ENCODE measurements around the gene PSMG2.
A peak's percentile ranks its signal among the peaks of the same experiment; 100 is the strongest.

PSMG2 gene, protein sequence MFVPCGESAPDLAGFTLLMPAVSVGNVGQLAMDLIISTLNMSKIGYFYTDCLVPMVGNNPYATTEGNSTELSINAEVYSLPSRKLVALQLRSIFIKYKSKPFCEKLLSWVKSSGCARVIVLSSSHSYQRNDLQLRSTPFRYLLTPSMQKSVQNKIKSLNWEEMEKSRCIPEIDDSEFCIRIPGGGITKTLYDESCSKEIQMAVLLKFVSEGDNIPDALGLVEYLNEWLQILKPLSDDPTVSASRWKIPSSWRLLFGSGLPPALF

GRCh38 chr18:12702221-12703095, at the start of gene PSMG2, which contains the start of gene CEP76:
Gene PSMG2, plus strand, starts transcription at chr18:12703042. Its CDS starts 66 bp downstream, at chr18:12703108.
Gene CEP76, minus strand, starts transcription at chr18:12702723. Its CDS starts 175 bp downstream, at chr18:12702548.
- Histone ChIP-seq H3K36me3 (peaks cover 52% of the 10 kb centered on the region), H3K27ac (peak within 1 kb of the TSS; percentile 99), H3K27me3 (ENCODE audit: insufficient read depth, low read depth, severe bottlenecking) (no peaks in the 10 kb centered on the region), H3K9me3 (ENCODE audit: severe bottlenecking) (no peaks in the 10 kb centered on the region), H3K4me3 (ENCODE audit: low read depth, low read length) (peak within 1 kb of the TSS; percentile 99)
- peak; percentile 90 for DNase-seq
- TF ChIP-seq, protein P1, sequence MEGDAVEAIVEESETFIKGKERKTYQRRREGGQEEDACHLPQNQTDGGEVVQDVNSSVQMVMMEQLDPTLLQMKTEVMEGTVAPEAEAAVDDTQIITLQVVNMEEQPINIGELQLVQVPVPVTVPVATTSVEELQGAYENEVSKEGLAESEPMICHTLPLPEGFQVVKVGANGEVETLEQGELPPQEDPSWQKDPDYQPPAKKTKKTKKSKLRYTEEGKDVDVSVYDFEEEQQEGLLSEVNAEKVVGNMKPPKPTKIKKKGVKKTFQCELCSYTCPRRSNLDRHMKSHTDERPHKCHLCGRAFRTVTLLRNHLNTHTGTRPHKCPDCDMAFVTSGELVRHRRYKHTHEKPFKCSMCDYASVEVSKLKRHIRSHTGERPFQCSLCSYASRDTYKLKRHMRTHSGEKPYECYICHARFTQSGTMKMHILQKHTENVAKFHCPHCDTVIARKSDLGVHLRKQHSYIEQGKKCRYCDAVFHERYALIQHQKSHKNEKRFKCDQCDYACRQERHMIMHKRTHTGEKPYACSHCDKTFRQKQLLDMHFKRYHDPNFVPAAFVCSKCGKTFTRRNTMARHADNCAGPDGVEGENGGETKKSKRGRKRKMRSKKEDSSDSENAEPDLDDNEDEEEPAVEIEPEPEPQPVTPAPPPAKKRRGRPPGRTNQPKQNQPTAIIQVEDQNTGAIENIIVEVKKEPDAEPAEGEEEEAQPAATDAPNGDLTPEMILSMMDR (IDR thresholded peaks at IDR 0.05; ENCODE audit: low read depth, low read length): no peak

- no peaks in the 10 kb centered on the region for H3K27me3 ChIP-seq (ENCODE audit: insufficient read depth, low read depth, severe bottlenecking)
- H3K27ac ChIP-seq: no peak overlapping the region
- DNase-seq: no peak
- no peak overlapping the region for H3K4me3 ChIP-seq (ENCODE audit: low read depth, low read length)
- TF ChIP-seq, protein P1 (IDR thresholded peaks at IDR 0.05; ENCODE audit: low read depth, low read length): no peak
- no peaks in the 10 kb centered on the region for H3K9me3 ChIP-seq (ENCODE audit: severe bottlenecking)
- H3K36me3 ChIP-seq: no peaks in the 10 kb centered on the region
Measured at GRCh38 chr18:12654971-12655370, 47.9 kb upstream of the PSMG2 start.

- H3K9me3 ChIP-seq (ENCODE audit: severe bottlenecking): no peaks in the 10 kb centered on the region
- TF ChIP-seq, protein P1 (IDR thresholded peaks at IDR 0.05; ENCODE audit: low read depth, low read length): no peak
- peak overlapping the region; percentile 86 for H3K27ac ChIP-seq
- no peaks in the 10 kb centered on the region for H3K27me3 ChIP-seq (ENCODE audit: insufficient read depth, low read depth, severe bottlenecking)
- H3K4me3 ChIP-seq (ENCODE audit: low read depth, low read length): peak overlapping the region; percentile 91
- DNase-seq: no peak
- H3K36me3 ChIP-seq: no peaks in the 10 kb centered on the region
Measured at GRCh38 chr18:12656605-12656937, 46.3 kb upstream of the PSMG2 start.

- TF ChIP-seq, protein P1 (IDR thresholded peaks at IDR 0.05; ENCODE audit: low read depth, low read length): no peak
- Histone ChIP-seq H3K4me3 (ENCODE audit: low read depth, low read length) (peak overlapping the region; percentile 91), H3K27ac (peak overlapping the region; percentile 86), H3K9me3 (ENCODE audit: severe bottlenecking) (no peaks in the 10 kb centered on the region), H3K36me3 (no peaks in the 10 kb centered on the region), H3K27me3 (ENCODE audit: insufficient read depth, low read depth, severe bottlenecking) (no peaks in the 10 kb centered on the region)
- peak; percentile 46 for DNase-seq
Measured at GRCh38 chr18:12656938-12657683, 45.7 kb upstream of the PSMG2 start.

DNA sequence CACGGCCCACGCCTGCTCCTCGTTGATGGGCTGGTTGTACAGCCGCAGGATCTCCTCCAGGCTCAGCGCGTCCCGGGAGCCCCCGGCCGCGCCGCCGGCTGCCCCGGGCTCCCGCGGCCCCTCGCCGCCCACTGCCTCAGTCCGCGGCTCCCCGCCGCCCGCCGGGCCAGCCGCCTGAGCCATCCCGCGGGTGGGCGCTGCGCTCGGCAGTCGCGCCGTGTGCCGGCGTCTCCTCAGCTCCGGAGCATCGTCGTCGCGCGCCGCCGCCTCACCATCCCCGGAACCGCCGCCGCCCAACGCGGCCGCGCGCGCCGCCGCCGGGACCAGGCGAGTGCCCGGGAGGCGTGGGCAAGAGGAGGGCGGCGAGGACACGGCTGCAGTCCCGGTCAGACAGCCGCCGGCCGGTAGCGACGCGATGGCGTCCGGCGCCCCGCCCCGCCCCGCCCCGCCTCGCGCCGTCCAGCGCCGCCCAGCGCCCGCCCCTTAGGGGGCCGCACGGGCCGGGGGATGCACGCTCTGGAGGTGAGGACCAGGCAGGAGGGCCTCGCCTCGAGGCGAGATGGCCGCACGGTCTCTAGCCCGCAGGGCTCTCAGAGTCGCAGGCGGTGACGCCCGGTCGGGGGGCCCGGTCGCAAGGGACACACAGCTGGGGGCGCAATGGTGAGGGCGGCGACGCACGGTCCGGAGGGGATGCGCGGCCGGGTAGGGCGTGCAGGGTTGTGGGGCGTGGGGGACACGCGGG, 45.0 kb upstream of the PSMG2 start, which contains the start of gene SPIRE1:
Gene SPIRE1, minus strand, starts transcription at position 424 of the 742 bp plus-strand sequence. Its CDS starts 241 bp downstream, at position 183.
- Histone ChIP-seq H3K27me3 (ENCODE audit: insufficient read depth, low read depth, severe bottlenecking) (no peaks in the 10 kb centered on the region), H3K9me3 (ENCODE audit: severe bottlenecking) (no peaks in the 10 kb centered on the region), H3K4me3 (ENCODE audit: low read depth, low read length) (peak within 1 kb of the TSS; percentile 91), H3K27ac (peak within 1 kb of the TSS; percentile 86), H3K36me3 (no peaks in the 10 kb centered on the region)
- DNase-seq: peak; percentile 78
- TF ChIP-seq, protein P1 (IDR thresholded peaks at IDR 0.05; ENCODE audit: low read depth, low read length): no peak

All from WERI-Rb-1 (cell line).